ENCODE data around the gene BAZ2B.

The BAZ2B gene

DNA sequence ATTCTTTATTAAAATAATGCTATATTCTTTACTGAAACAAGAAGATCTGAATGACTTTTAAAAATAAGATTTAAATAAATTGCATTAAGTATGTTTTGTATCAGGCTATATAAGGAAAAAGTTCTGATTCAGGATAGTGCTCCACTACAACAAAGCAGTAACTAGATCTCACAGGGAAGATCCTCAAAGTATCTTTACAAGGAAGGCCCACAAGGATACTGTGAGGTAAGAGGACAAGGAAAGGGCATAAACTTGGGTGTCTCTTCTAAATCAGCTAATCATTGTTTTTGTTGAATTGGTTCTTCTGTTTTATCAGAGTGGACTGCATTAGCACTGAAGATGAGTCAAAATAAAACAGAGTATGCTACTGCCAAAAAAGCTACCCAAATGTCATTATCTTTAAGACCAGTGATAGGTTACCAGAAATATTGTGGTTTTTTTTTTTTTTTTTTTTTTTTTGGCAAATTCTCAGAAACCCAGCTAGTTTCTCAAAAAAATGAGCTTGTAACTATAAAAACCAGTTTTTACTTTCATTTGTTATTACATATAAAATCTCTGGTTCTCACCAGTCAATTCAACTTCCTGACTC lies 160.9 kb downstream of the BAZ2B start:
- H3K4me1 ChIP-seq (ENCODE audit: low read length): no peaks in the 10 kb centered on the region; the same call in 1 of the 2 replicates
- H3F3A ChIP-seq (ENCODE audit: insufficient read depth, low read length): no peaks in the 10 kb centered on the region

GRCh38 chr2:159454185-159454584 lies 162.2 kb downstream of the BAZ2B start:
- no peaks in the 10 kb centered on the region for H4K20me1 ChIP-seq (ENCODE audit: insufficient read depth, low read length)

More for the DNA sequence above, 160.9 kb downstream of the BAZ2B start:
- Histone ChIP-seq H4K20me1 (ENCODE audit: insufficient read depth, low read length) (no peaks in the 10 kb centered on the region), H3K4me2 (ENCODE audit: low read depth, low read length) (no peak overlapping the region), H3K36me3 (replicated peaks; ENCODE audit: insufficient read depth, low read length) (no peaks in the 10 kb centered on the region; the same call in 1 of the 2 replicates), H3K79me2 (ENCODE audit: low read length) (peaks cover 3% of the 10 kb centered on the region; the same call in 1 of the 2 replicates), H3K27ac (ENCODE audit: low read length) (no peak overlapping the region), H3K27me3 (replicated peaks; ENCODE audit: insufficient read depth, low read length) (no peaks in the 10 kb centered on the region), H2AFZ (ENCODE audit: low read length) (no peak overlapping the region), H3K9me2 (replicated peaks; ENCODE audit: insufficient read depth, low read length) (no peaks in the 10 kb centered on the region), H3K4me3 (ENCODE audit: low read length) (no peak overlapping the region), H3K9ac (ENCODE audit: low read length) (no peak overlapping the region), H3K9me3 (replicated peaks; ENCODE audit: insufficient read depth, low read length) (no peaks in the 10 kb centered on the region)
- TF ChIP-seq EZH2 (optimal IDR thresholded peaks at IDR 0.05; ENCODE audit: low read depth, low read length) (no peak), EZH2phosphoT487 (IDR thresholded peaks at IDR 0.05; ENCODE audit: low read length) (no peak), CTCF (IDR thresholded peaks at IDR 0.05; ENCODE audit: low read length) (no peak)
- DNase-seq: no peak

GRCh38 chr2:159450180-159450579 lies 166.2 kb downstream of the BAZ2B start:
- TF ChIP-seq EZH2phosphoT487 (IDR thresholded peaks at IDR 0.05; ENCODE audit: low read length) (no peak), EZH2 (optimal IDR thresholded peaks at IDR 0.05; ENCODE audit: low read depth, low read length) (no peak), CTCF (IDR thresholded peaks at IDR 0.05; ENCODE audit: low read length) (no peak)
- no peak for DNase-seq
- no peak overlapping the region for H3K27ac ChIP-seq (ENCODE audit: low read length)

More at GRCh38 chr2:159454185-159454584, 162.2 kb downstream of the BAZ2B start:
- no peak overlapping the region for H3K4me2 ChIP-seq (ENCODE audit: low read depth, low read length)
- H3F3A ChIP-seq (ENCODE audit: insufficient read depth, low read length): no peaks in the 10 kb centered on the region
- no peak overlapping the region for H3K27ac ChIP-seq (ENCODE audit: low read length)
- no peaks in the 10 kb centered on the region for H3K36me3 ChIP-seq (replicated peaks; ENCODE audit: insufficient read depth, low read length)
- no peaks in the 10 kb centered on the region for H3K9me3 ChIP-seq (replicated peaks; ENCODE audit: insufficient read depth, low read length)
- H3K4me1 ChIP-seq (ENCODE audit: low read length): no peaks in the 10 kb centered on the region; the same call in 1 of the 2 replicates
- DNase-seq: no peak
- no peak overlapping the region for H3K9ac ChIP-seq (ENCODE audit: low read length)
- no peak for TF ChIP-seq EZH2phosphoT487 (IDR thresholded peaks at IDR 0.05; ENCODE audit: low read length)
- TF ChIP-seq EZH2 (optimal IDR thresholded peaks at IDR 0.05; ENCODE audit: low read depth, low read length): no peak
- no peak for TF ChIP-seq CTCF (IDR thresholded peaks at IDR 0.05; ENCODE audit: low read length)
- no peaks in the 10 kb centered on the region for H3K27me3 ChIP-seq (replicated peaks; ENCODE audit: insufficient read depth, low read length)
- H3K9me2 ChIP-seq (replicated peaks; ENCODE audit: insufficient read depth, low read length): no peaks in the 10 kb centered on the region
- 0 out of 2 replicates have a peak, but pooled peaks cover 2% of the 10 kb centered on the region for H3K79me2 ChIP-seq (ENCODE audit: low read length)
- no peak overlapping the region for H2AFZ ChIP-seq (ENCODE audit: low read length)
- no peak overlapping the region for H3K4me3 ChIP-seq (ENCODE audit: low read length)

More at GRCh38 chr2:159450180-159450579, 166.2 kb downstream of the BAZ2B start:
- Histone ChIP-seq H3K27me3 (replicated peaks; ENCODE audit: insufficient read depth, low read length) (no peaks in the 10 kb centered on the region), H3K9me3 (replicated peaks; ENCODE audit: insufficient read depth, low read length) (no peaks in the 10 kb centered on the region), H3K4me1 (ENCODE audit: low read length) (peaks cover 10% of the 10 kb centered on the region), H3F3A (ENCODE audit: insufficient read depth, low read length) (no peaks in the 10 kb centered on the region), H4K20me1 (ENCODE audit: insufficient read depth, low read length) (no peaks in the 10 kb centered on the region), H3K9ac (ENCODE audit: low read length) (no peak overlapping the region), H3K9me2 (replicated peaks; ENCODE audit: insufficient read depth, low read length) (no peaks in the 10 kb centered on the region), H3K36me3 (replicated peaks; ENCODE audit: insufficient read depth, low read length) (no peaks in the 10 kb centered on the region), H3K4me2 (ENCODE audit: low read depth, low read length) (no peak overlapping the region), H3K79me2 (ENCODE audit: low read length) (no peaks in the 10 kb centered on the region), H2AFZ (ENCODE audit: low read length) (no peak overlapping the region), H3K4me3 (ENCODE audit: low read length) (no peak overlapping the region)

Measured in MM.1S (cell line).